Hair follicle dermal papilla cell (primary cell): Measurements from ENCODE around the gene KLK14. TPM values are rescaled to one million over a fixed set of nuclear protein-coding genes. Genes with fewer than 3 reads are reported as not detected.

Source experiments
- total RNA-seq: library from RNA; depleted of rRNA; stranded (reverse); fragments of >200 nt; gene quantifications from 2 replicates; pipeline ENCODE4 v1.2.3, GENCODE V29; 2012

KLK14 gene, protein sequence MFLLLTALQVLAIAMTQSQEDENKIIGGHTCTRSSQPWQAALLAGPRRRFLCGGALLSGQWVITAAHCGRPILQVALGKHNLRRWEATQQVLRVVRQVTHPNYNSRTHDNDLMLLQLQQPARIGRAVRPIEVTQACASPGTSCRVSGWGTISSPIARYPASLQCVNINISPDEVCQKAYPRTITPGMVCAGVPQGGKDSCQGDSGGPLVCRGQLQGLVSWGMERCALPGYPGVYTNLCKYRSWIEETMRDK
- total RNA-seq: not detected in 2 replicates

GRCh38 chr19:51082611-51083010 lies at the start of gene KLK14:
Gene KLK14 (minus strand): TSS chr19:51082887. CDS start chr19:51082614, 273 bp downstream.

GRCh38 chr19:51124729-51125128 lies 42.0 kb upstream of the KLK14 start, which contains the start of gene SIGLEC9:
Gene SIGLEC9 (plus strand): TSS chr19:51124906. CDS start chr19:51124975, 69 bp downstream.

DNA sequence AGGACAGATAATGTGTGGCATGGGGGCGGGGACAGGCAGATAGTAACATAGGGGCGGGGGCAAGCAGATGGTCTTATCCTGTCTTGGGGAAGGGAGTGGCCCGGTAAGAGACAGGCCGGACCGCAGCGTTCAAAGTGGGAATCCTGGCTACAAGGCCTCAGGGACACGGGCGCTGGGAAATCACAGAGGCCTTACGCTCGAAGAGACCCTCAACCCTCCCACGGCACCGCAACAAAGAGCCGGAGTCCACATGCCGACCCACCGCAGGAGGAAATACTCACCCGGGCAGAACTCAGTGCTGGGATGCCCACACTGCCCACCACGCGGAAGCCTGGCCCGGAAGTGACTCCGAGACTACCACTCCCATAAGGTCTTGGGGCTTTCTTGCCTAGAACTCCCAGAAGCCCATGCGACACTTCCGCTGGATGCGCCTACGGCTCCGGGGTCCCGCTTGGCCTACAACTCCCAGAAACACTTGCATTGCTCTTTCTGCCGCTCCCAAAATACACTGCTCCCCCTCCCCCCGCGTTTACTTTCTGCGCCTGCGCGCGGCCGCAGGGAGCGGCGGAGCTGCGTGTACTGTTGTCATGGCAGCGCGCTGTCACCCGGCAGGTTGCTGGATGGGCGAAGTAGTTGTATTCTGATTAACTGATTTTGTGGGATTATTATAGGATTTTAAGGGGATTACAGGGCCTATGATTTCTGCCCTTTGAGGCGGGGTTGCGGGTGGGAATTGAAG lies 25.5 kb upstream of the KLK14 start, which contains the start of gene CTU1:
Gene CTU1, minus strand, starts transcription at position 344 of the 739 bp plus-strand sequence. CDS start 3,840 bp downstream, outside the sequence.

GRCh38 chr19:51064534-51065220 lies 18.0 kb downstream of the KLK14 start, which contains the start of gene KLK13:
Gene KLK13 (minus strand): TSS chr19:51065092. CDS start chr19:51065067, 25 bp downstream.

GRCh38 chr19:51034704-51035103 lies 48.0 kb downstream of the KLK14 start, which contains the start of gene KLK12:
Gene KLK12 (minus strand): TSS chr19:51035002. CDS start chr19:51034621, 381 bp downstream.

Other genes with a start within 250 kb of the KLK14 start
- gene KLK15, start 249.3 kb downstream of the KLK14 start, total RNA-seq: not detected in 2 replicates
- not detected in 2 replicates for gene KLK3, start 228.0 kb downstream of the KLK14 start, total RNA-seq
- not detected in 2 replicates for gene KLK2, start 209.4 kb downstream of the KLK14 start, total RNA-seq
- not detected in 2 replicates for gene KLK4, start 171.5 kb downstream of the KLK14 start, total RNA-seq
- gene KLK5, start 129.8 kb downstream of the KLK14 start, total RNA-seq: 0.65 and 3.3 TPM in 2 replicates
- gene KLK6, start 113.3 kb downstream of the KLK14 start, total RNA-seq: 0.61 TPM in 1 of 2 replicates, not detected in the other
- gene KLK7, start 99.0 kb downstream of the KLK14 start, total RNA-seq: 0.32 and 0.49 TPM in 2 replicates
- gene KLK8, start 81.3 kb downstream of the KLK14 start, total RNA-seq: 0.16 and 0.49 TPM in 2 replicates
- gene KLK10, start 63.2 kb downstream of the KLK14 start, total RNA-seq: 0.12 TPM in 1 of 2 replicates, not detected in the other
- gene KLK11, start 56.3 kb downstream of the KLK14 start, total RNA-seq: not detected in 2 replicates
- gene KLK12, start 47.9 kb downstream of the KLK14 start, total RNA-seq: not detected in 2 replicates
- gene KLK13, start 17.8 kb downstream of the KLK14 start, total RNA-seq: not detected in 2 replicates
- 5.3 and 5.4 TPM in 2 replicates for gene CTU1, start 25.5 kb upstream of the KLK14 start, total RNA-seq
- gene SIGLEC9, start 42.0 kb upstream of the KLK14 start, total RNA-seq: not detected in 2 replicates
- gene SIGLEC7, start 59.4 kb upstream of the KLK14 start, total RNA-seq: not detected in 2 replicates
- not detected in 2 replicates for gene CD33, start 142.2 kb upstream of the KLK14 start, total RNA-seq
- not detected in 2 replicates for gene SIGLECL1, start 168.2 kb upstream of the KLK14 start, total RNA-seq
- not detected in 2 replicates for gene IGLON5, start 228.8 kb upstream of the KLK14 start, total RNA-seq